ENCODE measurements around the gene MYL1.

- TF ChIP-seq POLR2AphosphoS5 (IDR thresholded peaks at IDR 0.05; ENCODE audit: low read depth, low read length) (no peak), POLR2A (IDR thresholded peaks at IDR 0.05; ENCODE audit: low read depth, low read length) (no peak), TAF1 (IDR thresholded peaks at IDR 0.05; ENCODE audit: low read depth, low read length) (no peak), PAX5 (IDR thresholded peaks at IDR 0.05; ENCODE audit: insufficient read depth, low read length, severe bottlenecking) (no peak), SPI1 (IDR thresholded peaks at IDR 0.05; ENCODE audit: low read depth, low read length) (no peak)
These were observed 27.7 kb downstream of the MYL1 start for GRCh38 chr2:210287301-210287700.
